IMR-90 (cell line): Measurements from ENCODE around the gene DOK6.

Source experiments
- BHLHE40 ChIP-seq: fragments of 150-350 bp; IDR thresholded peaks from 2 replicates; pipeline ENCODE4 v1.6.1; 2016; ENCODE audit warnings: mild to moderate bottlenecking, low read depth, low read length
- CEBPB ChIP-seq: IDR thresholded peaks from 2 replicates; pipeline ENCODE4 v1.6.1; 2012; ENCODE audit warnings: low read depth, low read length, improper control_type of control experiment
- CTCF ChIP-seq: conservative IDR thresholded peaks from 2 replicates; pipeline ENCODE4 v1.5.1; 2012; ENCODE audit warnings: mild to moderate bottlenecking, low read depth, low read length, improper control_type of control experiment
- ELK1 ChIP-seq: fragments of 150-350 bp; IDR thresholded peaks from 2 replicates; pipeline ENCODE4 v1.6.1; 2016; ENCODE audit warnings: low read depth, mild to moderate bottlenecking, low read length, moderate library complexity, borderline replicate concordance
- MAFK ChIP-seq: IDR thresholded peaks from 2 replicates; pipeline ENCODE4 v1.6.1; 2012; ENCODE audit warnings: low read depth, low read length, improper control_type of control experiment
- MXI1 ChIP-seq: IDR thresholded peaks from 2 replicates; pipeline ENCODE4 v1.6.1; 2012; ENCODE audit warnings: low read depth, mild to moderate bottlenecking, low read length, moderate library complexity, borderline replicate concordance
- NFE2L2 ChIP-seq: fragments of 150-350 bp; IDR thresholded peaks from 2 replicates; pipeline ENCODE4 v1.6.1; 2016; ENCODE audit warnings: low read depth, mild to moderate bottlenecking, low read length
- POLR2A ChIP-seq: IDR thresholded peaks from 2 replicates; pipeline ENCODE4 v1.6.1; 2012; ENCODE audit warnings: mild to moderate bottlenecking, low read depth, low read length
- RAD21 ChIP-seq: IDR thresholded peaks from 2 replicates; pipeline ENCODE4 v1.6.1; 2012; ENCODE audit warnings: low read length, improper control_type of control experiment
- RCOR1 ChIP-seq: IDR thresholded peaks from 2 replicates; pipeline ENCODE4 v1.6.1; 2012; ENCODE audit warnings: mild to moderate bottlenecking, low read length, improper control_type of control experiment; ENCODE audit not compliant: insufficient replicate concordance
- RFX5 ChIP-seq: IDR thresholded peaks from 2 replicates; pipeline ENCODE4 v1.8.0; 2012; ENCODE audit warnings: low read depth, mild to moderate bottlenecking, low read length, moderate library complexity
- SMC3 ChIP-seq: fragments of 150-350 bp; IDR thresholded peaks from 2 replicates; pipeline ENCODE4 v1.6.1; 2016; ENCODE audit warnings: low read depth, mild to moderate bottlenecking, antibody characterized with exemption, low read length, moderate library complexity
- USF2 ChIP-seq: fragments of 150-350 bp; IDR thresholded peaks from 2 replicates; pipeline ENCODE4 v1.6.1; 2017; ENCODE audit warnings: mild to moderate bottlenecking, antibody characterized with exemption, low read length, low read depth

GRCh38 chr18:69747388-69747787, 346.7 kb downstream of the DOK6 start:
- no peak for TF ChIP-seq RFX5
- TF ChIP-seq ELK1 = no peak
- no peak for TF ChIP-seq CTCF
- no peak for TF ChIP-seq POLR2A
- no peak for TF ChIP-seq CEBPB
- TF ChIP-seq MAFK = no peak
- no peak for TF ChIP-seq USF2
- TF ChIP-seq RCOR1 = no peak
- no peak for TF ChIP-seq SMC3
- TF ChIP-seq RAD21 = no peak
- TF ChIP-seq MXI1 = no peak
- TF ChIP-seq BHLHE40 = no peak
- TF ChIP-seq NFE2L2 = no peak
